K562 (cell line): ENCODE data around the gene RCSD1. TPM values are rescaled to one million over a fixed set of nuclear protein-coding genes. Genes with fewer than 3 reads are reported as not detected.
A peak's percentile ranks its signal among the peaks of the same experiment; 100 is the strongest.

Source experiments
- ADNP ChIP-seq: fragments of 200-800 bp; sonication (Bioruptor generic); IDR thresholded peaks from 2 replicates; pipeline ENCODE4 v1.6.1; 2016; ENCODE audit warnings: missing genetic modification characterization, missing compliant biosample characterization
- ARID2 ChIP-seq: fragments of 450-650 bp; IDR thresholded peaks from 2 replicates; pipeline ENCODE4 v1.6.1; 2017; ENCODE audit warnings: antibody characterized with exemption, mild to moderate bottlenecking
- BACH1 ChIP-seq: fragments of 200-800 bp; sonication (Bioruptor generic); IDR thresholded peaks from 2 replicates; pipeline ENCODE4 v1.6.1; 2016; ENCODE audit warnings: missing genetic modification characterization, missing compliant biosample characterization
- BDP1 ChIP-seq: IDR thresholded peaks from 3 replicates; pipeline ENCODE4 v1.6.1; 2011; ENCODE audit not compliant: insufficient read length, insufficient read depth
- EGR1 ChIP-seq: fragments of 450-650 bp; conservative IDR thresholded peaks from 2 replicates; pipeline ENCODE4 v1.6.1; 2017; ENCODE audit warnings: mild to moderate bottlenecking
- EP300 ChIP-seq: IDR thresholded peaks from 2 replicates; pipeline ENCODE4 v1.6.1; 2012; ENCODE audit warnings: low read length, improper control_type of control experiment
- GABPA ChIP-seq: fragments of 200-800 bp; sonication (Bioruptor generic); conservative IDR thresholded peaks from 2 replicates; pipeline ENCODE4 v1.6.1; 2016; ENCODE audit warnings: low read depth, missing genetic modification characterization, missing compliant biosample characterization
- MTF1 ChIP-seq: fragments of 250-450 bp; sonication (Bioruptor Pico); IDR thresholded peaks from 2 replicates; pipeline ENCODE4 v1.9.0; 2021; ENCODE audit warnings: moderate library complexity, mild to moderate bottlenecking, inconsistent platforms, borderline replicate concordance
- NCOR1 ChIP-seq: fragments of 450-650 bp; IDR thresholded peaks from 2 replicates; pipeline ENCODE4 v1.6.1; 2016; ENCODE audit warnings: mild to moderate bottlenecking, moderate library complexity
- NFRKB ChIP-seq: fragments of 450-650 bp; IDR thresholded peaks from 2 replicates; pipeline ENCODE4 v1.6.1; 2016; ENCODE audit warnings: low read depth
- PTRF ChIP-seq: fragments of 450-650 bp; IDR thresholded peaks from 2 replicates; pipeline ENCODE4 v1.6.1; 2016; ENCODE audit warnings: mild to moderate bottlenecking, missing genetic modification characterization, missing compliant biosample characterization
- RBM25 ChIP-seq: fragments of 200-400 bp; formaldehyde crosslinking; IDR thresholded peaks from 2 replicates; pipeline ENCODE4 v1.6.1; 2018; ENCODE audit warnings: low read length, low read depth, moderate library complexity; ENCODE audit not compliant: severe bottlenecking
- RFX5 ChIP-seq: IDR thresholded peaks from 2 replicates; pipeline ENCODE4 v1.6.1; 2011; ENCODE audit warnings: low read depth, mild to moderate bottlenecking, improper control_type of control experiment, low read length
- ZBTB12 ChIP-seq: fragments of 250-450 bp; sonication (Bioruptor Pico); IDR thresholded peaks from 2 replicates; pipeline ENCODE4 v1.4.0; 2020
- ZBTB2 ChIP-seq: fragments of 450-650 bp; IDR thresholded peaks from 2 replicates; pipeline ENCODE4 v1.6.1; 2016; ENCODE audit warnings: antibody characterized with exemption
- ZNF165 ChIP-seq: fragments of 250-450 bp; sonication (Bioruptor Pico); IDR thresholded peaks from 2 replicates; pipeline ENCODE4 v1.4.0; 2020; ENCODE audit warnings: borderline replicate concordance
- ZNF282 ChIP-seq: sonication (generic); formaldehyde crosslinking; IDR thresholded peaks from 2 replicates; pipeline ENCODE4 v1.8.1; 2023; ENCODE audit warnings: missing genetic modification reagents
- ZNF512 ChIP-seq: IDR thresholded peaks from 2 replicates; pipeline ENCODE4 v1.6.1; 2016; ENCODE audit warnings: missing genetic modification characterization, missing compliant biosample characterization
- ZNF589 ChIP-seq: fragments of 200-800 bp; sonication (Bioruptor generic); IDR thresholded peaks from 2 replicates; pipeline ENCODE4 v1.6.1; 2016; ENCODE audit warnings: low read depth, missing genetic modification characterization, missing compliant biosample characterization
- ZSCAN32 ChIP-seq: fragments of 450-650 bp; formaldehyde crosslinking; IDR thresholded peaks from 2 replicates; pipeline ENCODE4 v1.4.0; 2020; ENCODE audit warnings: mild to moderate bottlenecking, moderate library complexity
- polyA plus RNA-seq, 8 experiments: library from polyadenylated mRNA; depleted of rRNA in 4 of 8; stranded (reverse) in 5 of 8; unstranded in 3 of 8; fragments of >200 nt; fragmentation: Nextera tagmentation in 2 of 8; fragmentation: Illumina TruSeq in 1 of 8; extraction: Ambion mirVana in 2 of 8; extraction: Trizol in 1 of 8; gene quantifications; 2 replicates each; pipeline versions ENCODE4 v1.2.1 to v1.2.3, GENCODE V29; 2011 to 2014; ENCODE audit warnings: inconsistent platforms in 1 of 8, missing spikeins in 1 of 8
- total RNA-seq, 7 experiments: library from RNA; depleted of rRNA in 6 of 7; stranded (reverse); fragments of >200 nt in 6 of 7; fragmentation: Illumina TruSeq in 2 of 7; extraction: Trizol in 2 of 7; gene quantifications; 2 replicates each; pipeline versions ENCODE4 v1.2.1 to v1.2.3, GENCODE V29; 2011 to 2021; ENCODE audit warnings: low replicate concordance in 1 of 7
- TF ChIP-seq, protein P1 (sequence below): fragments of 150-350 bp; conservative IDR thresholded peaks from 2 replicates; pipeline ENCODE4 v1.6.1; 2014; ENCODE audit warnings: low read length
- TF ChIP-seq, protein P2 (sequence below), 2 experiments: fragments of 200-800 bp in 1 of 2; sonication (Bioruptor generic) in 1 of 2; sonication (generic) in 1 of 2; formaldehyde crosslinking in 1 of 2; IDR thresholded peaks in 1 of 2; conservative IDR thresholded peaks in 1 of 2; 2 replicates each; pipeline versions ENCODE4 v1.5.0 to v1.6.1; 2016 to 2020; ENCODE audit warnings: missing compliant biosample characterization in 1 of 2, missing genetic modification characterization in 1 of 2, missing genetic modification reagents in 1 of 2

Gene RCSD1
- total and polyA plus RNA-seq, 9 of the 15 experiments (the other 6 are each of a cell fraction or from before 2014, with no cell fraction given) = 7.8 to 69.8 (median 45.3) TPM

DNA sequence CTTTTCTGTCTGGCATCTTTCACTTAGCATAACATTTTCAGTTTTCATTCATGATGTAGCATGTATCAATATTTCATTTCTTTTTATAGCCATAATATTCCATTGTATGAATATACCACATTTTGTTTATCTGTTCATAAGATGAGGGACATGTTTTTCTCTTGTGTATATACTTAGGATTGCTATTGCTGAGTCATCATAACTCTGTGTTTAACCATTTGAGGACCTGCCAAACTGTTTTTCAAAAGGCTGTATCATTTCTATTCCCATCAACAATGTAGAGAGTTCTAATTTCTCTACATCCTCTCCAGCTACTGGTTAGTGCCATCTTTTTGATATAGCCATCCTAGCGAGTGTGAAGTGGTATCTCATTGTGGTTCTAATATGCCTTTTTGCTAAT lies 118.0 kb downstream of the RCSD1 start (continued):
- TF ChIP-seq, protein P1, sequence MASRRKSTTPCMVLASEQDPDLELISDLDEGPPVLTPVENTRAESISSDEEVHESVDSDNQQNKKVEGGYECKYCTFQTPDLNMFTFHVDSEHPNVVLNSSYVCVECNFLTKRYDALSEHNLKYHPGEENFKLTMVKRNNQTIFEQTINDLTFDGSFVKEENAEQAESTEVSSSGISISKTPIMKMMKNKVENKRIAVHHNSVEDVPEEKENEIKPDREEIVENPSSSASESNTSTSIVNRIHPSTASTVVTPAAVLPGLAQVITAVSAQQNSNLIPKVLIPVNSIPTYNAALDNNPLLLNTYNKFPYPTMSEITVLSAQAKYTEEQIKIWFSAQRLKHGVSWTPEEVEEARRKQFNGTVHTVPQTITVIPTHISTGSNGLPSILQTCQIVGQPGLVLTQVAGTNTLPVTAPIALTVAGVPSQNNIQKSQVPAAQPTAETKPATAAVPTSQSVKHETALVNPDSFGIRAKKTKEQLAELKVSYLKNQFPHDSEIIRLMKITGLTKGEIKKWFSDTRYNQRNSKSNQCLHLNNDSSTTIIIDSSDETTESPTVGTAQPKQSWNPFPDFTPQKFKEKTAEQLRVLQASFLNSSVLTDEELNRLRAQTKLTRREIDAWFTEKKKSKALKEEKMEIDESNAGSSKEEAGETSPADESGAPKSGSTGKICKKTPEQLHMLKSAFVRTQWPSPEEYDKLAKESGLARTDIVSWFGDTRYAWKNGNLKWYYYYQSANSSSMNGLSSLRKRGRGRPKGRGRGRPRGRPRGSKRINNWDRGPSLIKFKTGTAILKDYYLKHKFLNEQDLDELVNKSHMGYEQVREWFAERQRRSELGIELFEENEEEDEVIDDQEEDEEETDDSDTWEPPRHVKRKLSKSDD = no peak
- TF ChIP-seq ZNF512 (no peak), ARID2 (no peak), GABPA (tag) (no peak), NCOR1 (no peak), MTF1 (CRISPR knock-in tag) (no peak), RFX5 (no peak), PTRF (tag) (no peak), NFRKB (peak; percentile 45; the same call in 1 of the 2 replicates), ZSCAN32 (CRISPR knock-in tag) (no peak), BACH1 (peak; percentile 95), ZNF282 (CRISPR knock-in tag) (no peak), ADNP (tag) (0 out of 2 replicates have a peak, but pooled peaks have one; percentile 7), ZNF589 (no peak), ZBTB2 (0 out of 2 replicates have a peak, but pooled peaks have one; percentile 59), EP300 (peak; percentile 40), ZBTB12 (no peak), RBM25 (no peak), EGR1 (no peak), ZNF165 (CRISPR knock-in tag) (no peak), BDP1 (no peak)
- TF ChIP-seq, protein P2, sequence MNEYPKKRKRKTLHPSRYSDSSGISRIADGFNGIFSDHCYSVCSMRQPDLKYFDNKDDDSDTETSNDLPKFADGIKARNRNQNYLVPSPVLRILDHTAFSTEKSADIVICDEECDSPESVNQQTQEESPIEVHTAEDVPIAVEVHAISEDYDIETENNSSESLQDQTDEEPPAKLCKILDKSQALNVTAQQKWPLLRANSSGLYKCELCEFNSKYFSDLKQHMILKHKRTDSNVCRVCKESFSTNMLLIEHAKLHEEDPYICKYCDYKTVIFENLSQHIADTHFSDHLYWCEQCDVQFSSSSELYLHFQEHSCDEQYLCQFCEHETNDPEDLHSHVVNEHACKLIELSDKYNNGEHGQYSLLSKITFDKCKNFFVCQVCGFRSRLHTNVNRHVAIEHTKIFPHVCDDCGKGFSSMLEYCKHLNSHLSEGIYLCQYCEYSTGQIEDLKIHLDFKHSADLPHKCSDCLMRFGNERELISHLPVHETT (CRISPR knock-in tag; conservative IDR thresholded peaks at IDR 0.05 in 1 of 2, IDR thresholded peaks at IDR 0.05 in 1 of 2) = 0 out of 4 replicates have a peak, but pooled peaks of 1 of the 2 experiments have one; percentile 20
